Endothelial cell of umbilical vein (primary cell): ENCODE data around the gene FRZB. TPM values are rescaled to one million over a fixed set of nuclear protein-coding genes. Genes with fewer than 3 reads are reported as not detected.

ENCODE experiments used
- BruUV-seq: library from RNA; stranded (reverse); fragments of 400-500 nt; replicated peaks from 2 replicates; lab custom pipeline; 2021; lab: Mats Ljungman, UMichigan
- CTCF ChIA-PET: fragments of 300-600, 350-600 bp; sonication (Branson Sonifier 250); formaldehyde crosslinking; loops from one replicate; lab custom pipeline; 2021; ENCODE audit warnings: antibody characterized with exemption, inconsistent platforms; lab: Charles Lee
- POLR2A ChIA-PET: fragments of 300-600, 350-600 bp; sonication (Branson Sonifier 250); formaldehyde crosslinking; loops from one replicate; lab custom pipeline; 2021; ENCODE audit warnings: antibody characterized with exemption, inconsistent platforms; lab: Charles Lee
- DNase-seq: peaks from one replicate; pipeline ENCODE4 v3.0.0-alpha.2; 2011; ENCODE audit warnings: low read depth, low spot score
- FAIRE-seq: peaks from 2 replicates; lab custom pipeline; 2011; peaks lifted over from hg19 to GRCh38; lab: Jason Lieb, UNC
- H2AFZ ChIP-seq: 2 replicates; pipeline ENCODE4 v1.6.0; 2012; ENCODE audit warnings: low read depth, low read length, control low read depth, inconsistent platforms
- H3K27ac ChIP-seq: 2 replicates; pipeline ENCODE4 v1.5.1; 2011; ENCODE audit warnings: low read depth, mild to moderate bottlenecking, control low read depth, low read length, moderate library complexity; ENCODE audit not compliant: insufficient read depth
- H3K27me3 ChIP-seq, 2 experiments: 2 replicates each; pipeline versions ENCODE4 v1.6.0 to v1.6.1; 2011; ENCODE audit warnings: low read length in 2 of 2, mixed read lengths in 1 of 2; ENCODE audit not compliant: control insufficient read depth in 2 of 2, insufficient read depth in 2 of 2
- H3K36me3 ChIP-seq, 2 experiments: 2 replicates in 1 of 2; 3 replicates in 1 of 2; pipeline ENCODE4 v1.5.1; 2011; ENCODE audit warnings: low read length in 2 of 2, mild to moderate bottlenecking in 1 of 2, moderate library complexity in 1 of 2; ENCODE audit not compliant: control insufficient read depth in 2 of 2, insufficient read depth in 2 of 2; ENCODE audit errors: extremely low read depth in 1 of 2
- H3K4me1 ChIP-seq: 3 replicates; pipeline ENCODE4 v1.5.1; 2011; ENCODE audit warnings: mild to moderate bottlenecking, low read length; ENCODE audit not compliant: control insufficient read depth, insufficient read depth; ENCODE audit errors: extremely low read depth
- H3K4me2 ChIP-seq: 2 replicates; pipeline ENCODE4 v1.6.1; 2011; ENCODE audit warnings: low read length, control low read depth, mixed read lengths; ENCODE audit not compliant: insufficient read depth
- H3K4me3 ChIP-seq, 3 experiments: fragments of 200-600 bp in 1 of 3; sonication (generic), shearing (Covaris generic) in 1 of 3; replicated peaks in 1 of 3; 2 replicates each; pipeline ENCODE4 v1.5.1; 2011 to 2016; ENCODE audit warnings: control low read depth in 3 of 3, low read length in 3 of 3, mild to moderate bottlenecking in 2 of 3, inconsistent platforms in 1 of 3, low read depth in 1 of 3, moderate library complexity in 1 of 3; ENCODE audit not compliant: insufficient read depth in 1 of 3
- H3K79me2 ChIP-seq: 2 replicates; pipeline ENCODE4 v1.6.0; 2012; ENCODE audit warnings: low read length, inconsistent platforms; ENCODE audit not compliant: control insufficient read depth, insufficient read depth
- H3K9ac ChIP-seq: replicated peaks from 2 replicates; pipeline ENCODE3; 2011; ENCODE audit warnings: low read length, control low read depth; ENCODE audit not compliant: insufficient read depth; ENCODE audit errors: extremely low read depth
- H3K9me1 ChIP-seq: replicated peaks from 3 replicates; pipeline ENCODE4 v1.6.0; 2011; ENCODE audit warnings: mild to moderate bottlenecking, low read length; ENCODE audit not compliant: control insufficient read depth, insufficient read depth; ENCODE audit errors: extremely low read depth
- H3K9me3 ChIP-seq: replicated peaks from 2 replicates; pipeline ENCODE4 v1.5.1; 2012; ENCODE audit warnings: low read length, inconsistent platforms; ENCODE audit not compliant: control insufficient read depth, insufficient read depth
- H4K20me1 ChIP-seq: replicated peaks from 2 replicates; pipeline ENCODE3; 2011; ENCODE audit warnings: mild to moderate bottlenecking, low read length; ENCODE audit not compliant: control insufficient read depth, insufficient read depth; ENCODE audit errors: extremely low read depth
- EZH2 ChIP-seq: IDR thresholded peaks from 2 replicates; pipeline ENCODE4 v1.6.1; 2012; ENCODE audit warnings: borderline replicate concordance, low read depth, mild to moderate bottlenecking, moderate library complexity, low read length, inconsistent platforms; ENCODE audit not compliant: severe bottlenecking
- FOS ChIP-seq: IDR thresholded peaks from 2 replicates; pipeline ENCODE4 v1.6.1; 2011; ENCODE audit warnings: mild to moderate bottlenecking, low read length, moderate library complexity, borderline replicate concordance; ENCODE audit not compliant: insufficient read depth
- GATA2 ChIP-seq: IDR thresholded peaks from 2 replicates; pipeline ENCODE4 v1.7.0; 2011; ENCODE audit warnings: low read depth, mild to moderate bottlenecking, moderate library complexity, mixed read lengths, low read length; ENCODE audit not compliant: insufficient read length, insufficient read depth
- JUN ChIP-seq: IDR thresholded peaks from 2 replicates; pipeline ENCODE4 v1.6.1; 2011; ENCODE audit warnings: borderline replicate concordance, low read depth; ENCODE audit not compliant: insufficient read length, insufficient read depth
- MYC ChIP-seq: IDR thresholded peaks from one replicate; pipeline ENCODE4 v1.6.1; 2011; ENCODE audit warnings: mild to moderate bottlenecking, low read depth, low read length
- POLR2A ChIP-seq: IDR thresholded peaks from 2 replicates; pipeline ENCODE4 v1.6.1; 2012; ENCODE audit warnings: low read depth, mild to moderate bottlenecking, control low read depth, low read length
- POLR2AphosphoS5 ChIP-seq: IDR thresholded peaks from 2 replicates; pipeline ENCODE4 v1.6.1; 2012; ENCODE audit warnings: low read depth, mild to moderate bottlenecking, control low read depth, low read length, moderate library complexity; ENCODE audit not compliant: insufficient read depth
- dilution Hi-C: fragments of 300-500 bp; cut with MboI; formaldehyde crosslinking; loops from one replicate; pipeline ENCODE4 v1.15.0; 2019; ENCODE audit warnings: low sequenced_read_pairs; ENCODE audit not compliant: extremely low pct_ligation_motif_present
- intact Hi-C: fragments of 100-400 bp; cut with micrococcal nuclease; formaldehyde crosslinking; loops from one replicate; pipeline ENCODE4 v1.10.0; 2022
- polyA plus RNA-seq, 4 experiments: library from polyadenylated mRNA; depleted of rRNA in 3 of 4; stranded (reverse) in 3 of 4; unstranded in 1 of 4; fragments of >200 nt; gene quantifications; 2 replicates each; pipeline versions ENCODE4 v1.2.1 to v1.2.3, GENCODE V29; 2011 to 2012; ENCODE audit warnings: missing spikeins in 1 of 4
- total RNA-seq: library from RNA; stranded (reverse); gene quantifications from 2 replicates; pipeline ENCODE4 v1.2.3, GENCODE V29; 2021
- TF ChIP-seq, protein P1 (sequence below): IDR thresholded peaks from 2 replicates; pipeline ENCODE4 v1.6.1; 2011; ENCODE audit not compliant: insufficient read depth, insufficient read length
- TF ChIP-seq, protein P2 (sequence below), 2 donors: IDR thresholded peaks; 1 replicate in 1 of 2; 2 replicates in 1 of 2; pipeline ENCODE4 v1.5.1; 2011; ENCODE audit warnings: low read length in 2 of 2, mild to moderate bottlenecking in 2 of 2, moderate library complexity in 2 of 2, control low read depth in 1 of 2, inconsistent platforms in 1 of 2, low read depth in 1 of 2; ENCODE audit not compliant: insufficient read depth in 1 of 2; ENCODE audit errors: extremely low read depth in 1 of 2

FRZB gene
- total and polyA plus RNA-seq, 2 donors (not counting 3 experiments of a cell fraction or from before 2014, with no cell fraction given), result 0.04 TPM; not detected in 1

GRCh38 chr2:182860858-182861257 is 5.6 kb downstream of the FRZB start:
- TF ChIP-seq FOS (no peak), EZH2 (no peak), POLR2A (no peak), MYC (no peak), GATA2 (no peak), JUN (no peak), POLR2AphosphoS5 (no peak)
- TF ChIP-seq, protein P1, sequence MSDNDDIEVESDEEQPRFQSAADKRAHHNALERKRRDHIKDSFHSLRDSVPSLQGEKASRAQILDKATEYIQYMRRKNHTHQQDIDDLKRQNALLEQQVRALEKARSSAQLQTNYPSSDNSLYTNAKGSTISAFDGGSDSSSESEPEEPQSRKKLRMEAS, result no peak
- TF ChIP-seq, protein P2, sequence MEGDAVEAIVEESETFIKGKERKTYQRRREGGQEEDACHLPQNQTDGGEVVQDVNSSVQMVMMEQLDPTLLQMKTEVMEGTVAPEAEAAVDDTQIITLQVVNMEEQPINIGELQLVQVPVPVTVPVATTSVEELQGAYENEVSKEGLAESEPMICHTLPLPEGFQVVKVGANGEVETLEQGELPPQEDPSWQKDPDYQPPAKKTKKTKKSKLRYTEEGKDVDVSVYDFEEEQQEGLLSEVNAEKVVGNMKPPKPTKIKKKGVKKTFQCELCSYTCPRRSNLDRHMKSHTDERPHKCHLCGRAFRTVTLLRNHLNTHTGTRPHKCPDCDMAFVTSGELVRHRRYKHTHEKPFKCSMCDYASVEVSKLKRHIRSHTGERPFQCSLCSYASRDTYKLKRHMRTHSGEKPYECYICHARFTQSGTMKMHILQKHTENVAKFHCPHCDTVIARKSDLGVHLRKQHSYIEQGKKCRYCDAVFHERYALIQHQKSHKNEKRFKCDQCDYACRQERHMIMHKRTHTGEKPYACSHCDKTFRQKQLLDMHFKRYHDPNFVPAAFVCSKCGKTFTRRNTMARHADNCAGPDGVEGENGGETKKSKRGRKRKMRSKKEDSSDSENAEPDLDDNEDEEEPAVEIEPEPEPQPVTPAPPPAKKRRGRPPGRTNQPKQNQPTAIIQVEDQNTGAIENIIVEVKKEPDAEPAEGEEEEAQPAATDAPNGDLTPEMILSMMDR (IDR thresholded peaks at IDR 0.05; ENCODE audit: extremely low read depth in 1 of 2, insufficient read depth in 1 of 2, low read depth in 1 of 2, low read length in 2 of 2), result no peak
- DNase-seq (no peak), FAIRE-seq (no peak)
- no TSS peak for BruUV-seq
- H3K9me1 ChIP-seq, result no peaks in the 10 kb centered on the region
- dilution Hi-C loops, result no loop called here
- CTCF ChIA-PET, result no interaction called here
- POLR2A ChIA-PET, result no interaction called here
- peaks cover 7 to 9% of the 10 kb centered on the region in 2 experiments for H3K27me3 ChIP-seq
- H3K9ac ChIP-seq, result no peak overlapping the region
- H3K4me3 ChIP-seq, result no peak overlapping the region
- no peaks in the 10 kb centered on the region for H4K20me1 ChIP-seq
- H3K36me3 ChIP-seq, result no peaks in the 10 kb centered on the region
- H3K27ac ChIP-seq, result no peak overlapping the region
- intact Hi-C loops, result no loop called here
- H3K4me1 ChIP-seq, result no peaks in the 10 kb centered on the region
- no peaks in the 10 kb centered on the region for H3K79me2 ChIP-seq
- H2AFZ ChIP-seq, result no peak overlapping the region
- H3K4me2 ChIP-seq, result no peak overlapping the region
- no peaks in the 10 kb centered on the region for H3K9me3 ChIP-seq
